Stimulated activated CD8-positive, alpha-beta memory T cell treated with anti-CD3 and anti-CD28 coated beads, Interleukin-4, amount 100 ng/mL, for 48 hours (primary cell): ENCODE measurements around the gene LAG3.
A peak's percentile ranks its signal among the peaks of the same experiment; 100 is the strongest.
"Not testable (repeated sequence)": the region's sequence is repeated elsewhere in the genome, so short reads cannot be mapped to it uniquely, and the experiment has no call there.

Experiments
- DNase-seq: peaks from one replicate; pipeline ENCODE4 v3.0.0-alpha.2; 2020

The LAG3 gene

DNA sequence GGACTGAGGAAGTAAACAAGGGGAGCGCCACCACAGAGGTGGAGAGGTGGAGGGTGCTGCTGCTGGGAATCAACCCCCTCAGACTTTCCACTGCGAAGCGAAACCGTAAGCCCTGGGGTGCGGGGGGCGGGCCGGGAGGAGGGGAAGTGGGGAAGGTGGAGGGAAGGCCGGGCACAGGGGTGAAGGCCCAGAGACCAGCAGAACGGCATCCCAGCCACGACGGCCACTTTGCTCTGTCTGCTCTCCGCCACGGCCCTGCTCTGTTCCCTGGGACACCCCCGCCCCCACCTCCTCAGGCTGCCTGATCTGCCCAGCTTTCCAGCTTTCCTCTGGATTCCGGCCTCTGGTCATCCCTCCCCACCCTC lies at the start of gene LAG3:
LAG3 (plus strand) TSS at position 190 of the 365 bp plus-strand sequence. CDS start 333 bp downstream, outside the sequence.
- DNase-seq: peak; percentile 86

DNA sequence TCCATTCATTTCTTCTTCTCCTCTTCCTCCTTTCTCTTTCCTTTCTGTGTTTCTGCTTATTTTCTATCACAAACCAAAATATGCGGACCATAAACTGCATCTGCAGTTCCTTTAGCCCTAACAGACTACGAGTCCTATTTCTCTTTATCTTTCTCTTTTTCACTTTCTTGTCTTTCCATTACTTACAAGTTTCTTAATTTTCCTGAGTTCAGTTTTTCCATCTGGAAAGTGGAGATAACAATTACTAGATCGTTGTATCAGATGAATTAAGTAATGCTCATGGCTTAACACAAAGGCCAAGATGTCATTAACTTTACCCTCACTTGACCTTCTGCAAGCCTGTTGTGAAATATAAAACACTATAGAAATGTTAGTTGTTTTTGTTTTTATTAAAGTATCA lies 49.5 kb upstream of the LAG3 start:
- no peak for DNase-seq

DNA sequence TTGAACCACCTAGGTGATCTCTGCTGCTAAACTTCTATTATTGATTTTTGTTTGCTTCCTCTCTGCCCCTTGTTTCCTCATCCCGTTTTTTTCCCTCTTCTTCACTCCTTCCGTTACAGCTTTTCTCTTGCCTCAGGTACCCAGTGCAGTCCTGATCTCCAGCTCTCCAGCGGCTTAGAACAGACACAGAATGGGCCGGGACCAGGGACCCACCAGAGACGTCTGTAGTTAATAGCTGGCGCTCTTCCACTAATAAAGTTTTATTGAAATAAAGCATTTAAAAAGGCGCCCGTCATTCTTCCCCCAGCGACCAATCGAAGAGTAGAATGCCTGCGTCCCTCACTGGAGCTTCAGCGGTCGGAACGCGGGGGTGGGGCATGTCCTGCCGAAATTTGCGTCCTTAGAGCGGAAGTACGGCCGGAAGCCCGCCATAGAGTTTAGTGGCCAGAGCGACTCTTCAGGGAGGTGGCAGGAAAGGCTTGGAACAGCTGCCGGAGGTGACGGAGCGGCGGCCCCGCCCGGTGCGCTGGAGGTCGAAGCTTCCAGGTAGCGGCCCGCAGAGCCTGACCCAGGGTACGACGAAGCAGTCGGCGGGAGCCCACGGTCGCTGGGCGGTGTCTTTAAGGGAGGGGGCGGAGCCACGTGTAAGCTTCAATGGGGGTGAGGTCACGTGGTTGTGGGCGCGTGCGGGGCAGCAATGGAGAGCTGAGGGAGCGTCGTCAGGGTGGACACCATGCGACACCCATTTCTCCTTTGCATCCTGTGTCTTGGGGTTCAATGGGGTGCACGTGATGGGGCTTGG lies 48.5 kb upstream of the LAG3 start, which contains the start of gene COPS7A:
COPS7A (plus strand) TSS at position 440 of the 802 bp plus-strand sequence. CDS start 611 bp downstream, outside the sequence.
- peak; percentile 98 for DNase-seq

DNA sequence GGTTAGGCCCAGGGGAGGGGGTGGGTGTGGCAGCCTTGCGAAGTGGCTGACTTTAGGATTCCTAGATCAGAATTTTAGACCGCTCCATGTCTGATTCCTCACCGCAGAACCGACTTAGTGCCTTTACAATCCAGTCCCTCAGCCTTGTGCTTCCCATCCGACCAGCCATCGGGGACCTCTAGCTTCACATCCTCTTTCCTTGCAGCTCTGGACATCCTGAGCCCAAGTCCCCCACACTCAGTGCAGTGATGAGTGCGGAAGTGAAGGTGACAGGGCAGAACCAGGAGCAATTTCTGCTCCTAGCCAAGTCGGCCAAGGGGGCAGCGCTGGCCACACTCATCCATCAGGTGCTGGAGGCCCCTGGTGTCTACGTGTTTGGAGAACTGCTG lies 47.9 kb upstream of the LAG3 start:
- DNase-seq: peak; percentile 49

DNA sequence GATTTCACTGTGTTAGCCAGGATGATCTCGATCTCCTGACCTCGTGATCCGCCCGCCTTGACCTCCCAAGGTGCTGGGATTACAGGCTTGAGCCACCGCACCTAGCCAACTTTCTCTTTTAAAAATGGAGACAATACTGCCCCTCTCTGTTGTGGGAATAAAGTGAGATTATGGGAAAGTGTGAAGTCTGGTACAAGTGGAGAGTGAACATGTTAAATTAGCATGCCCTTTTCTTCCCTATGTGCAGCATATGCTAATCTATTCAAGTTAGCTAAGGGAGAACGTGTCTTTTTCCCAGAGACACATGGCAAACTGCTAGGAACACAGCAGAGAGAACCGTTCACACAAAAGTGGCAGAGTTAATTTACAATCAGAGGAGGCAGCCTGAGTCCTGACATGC lies 47.0 kb upstream of the LAG3 start:
- no peak for DNase-seq

DNA sequence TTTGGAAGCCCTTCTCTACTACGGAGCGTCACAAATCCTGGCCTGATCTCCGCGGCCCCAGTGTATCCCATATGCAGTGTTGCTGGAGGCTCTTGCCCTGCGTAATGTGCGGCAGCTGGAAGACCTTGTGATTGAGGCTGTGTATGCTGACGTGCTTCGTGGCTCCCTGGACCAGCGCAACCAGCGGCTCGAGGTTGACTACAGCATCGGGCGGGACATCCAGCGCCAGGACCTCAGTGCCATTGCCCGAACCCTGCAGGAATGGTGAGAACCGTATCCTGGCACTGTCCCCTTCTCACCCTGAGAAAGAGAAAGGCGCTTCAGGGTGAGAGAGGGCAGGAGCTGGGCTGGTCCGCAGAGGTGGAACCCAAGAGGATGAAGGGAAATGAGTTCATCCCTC lies 43.1 kb upstream of the LAG3 start:
- DNase-seq: no peak

DNA sequence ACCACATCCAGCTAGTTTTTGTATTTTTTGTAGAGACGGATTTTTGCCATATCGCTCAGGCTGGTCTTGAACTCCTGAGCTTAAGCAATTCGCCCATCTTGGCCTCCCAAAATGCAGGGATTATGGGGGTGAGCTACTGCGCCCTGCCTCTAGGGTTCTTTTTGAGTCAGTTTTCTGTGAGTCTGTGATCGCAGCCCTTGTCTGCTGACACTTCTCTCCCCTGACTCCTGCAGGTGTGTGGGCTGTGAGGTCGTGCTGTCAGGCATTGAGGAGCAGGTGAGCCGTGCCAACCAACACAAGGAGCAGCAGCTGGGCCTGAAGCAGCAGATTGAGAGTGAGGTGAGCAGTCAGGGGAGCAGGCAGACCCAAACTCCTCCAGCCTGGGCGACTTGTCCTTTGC lies 42.2 kb upstream of the LAG3 start:
- DNase-seq: no peak

DNA sequence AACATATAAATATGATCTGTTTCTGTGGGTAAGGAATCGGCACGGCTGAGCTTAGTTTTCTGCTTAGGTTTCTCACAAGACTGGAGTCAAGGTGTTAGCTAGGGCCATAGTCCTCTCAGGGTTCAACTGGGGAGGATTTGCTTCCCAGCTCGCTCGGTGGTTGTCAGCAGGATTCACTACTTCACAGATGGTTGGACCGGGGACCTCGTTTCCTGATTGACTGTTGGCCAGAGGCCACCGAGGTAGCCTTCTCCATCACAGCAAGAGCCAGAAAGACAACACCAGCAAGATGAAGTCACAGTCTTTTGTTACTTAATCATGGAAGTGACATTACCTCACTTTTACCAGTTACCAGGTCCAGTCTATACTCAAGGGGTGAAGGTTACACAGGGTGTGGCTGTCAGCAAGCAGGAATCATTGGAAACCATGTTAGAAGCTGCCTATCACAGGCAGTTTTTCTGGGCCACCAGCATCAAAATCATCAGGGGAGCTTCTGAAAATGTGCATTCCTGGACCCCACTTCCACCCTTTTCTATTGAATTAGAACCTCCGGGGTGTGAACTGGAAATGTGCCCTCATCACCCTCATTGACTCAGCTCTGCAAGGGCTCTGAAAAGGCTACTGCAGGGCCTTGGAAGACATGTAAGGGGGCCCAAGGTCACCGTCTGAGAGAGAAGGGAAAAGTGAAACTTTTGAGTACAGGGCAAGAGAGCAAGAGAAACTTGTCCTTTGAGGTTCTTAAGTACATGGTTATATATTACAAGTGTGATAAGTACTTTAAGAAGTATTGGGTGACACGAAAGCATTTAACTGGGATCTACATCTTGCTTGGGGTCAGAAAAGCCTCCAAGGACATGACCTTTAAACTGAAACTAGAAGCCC lies 37.6 kb upstream of the LAG3 start:
- DNase-seq: no peak

DNA sequence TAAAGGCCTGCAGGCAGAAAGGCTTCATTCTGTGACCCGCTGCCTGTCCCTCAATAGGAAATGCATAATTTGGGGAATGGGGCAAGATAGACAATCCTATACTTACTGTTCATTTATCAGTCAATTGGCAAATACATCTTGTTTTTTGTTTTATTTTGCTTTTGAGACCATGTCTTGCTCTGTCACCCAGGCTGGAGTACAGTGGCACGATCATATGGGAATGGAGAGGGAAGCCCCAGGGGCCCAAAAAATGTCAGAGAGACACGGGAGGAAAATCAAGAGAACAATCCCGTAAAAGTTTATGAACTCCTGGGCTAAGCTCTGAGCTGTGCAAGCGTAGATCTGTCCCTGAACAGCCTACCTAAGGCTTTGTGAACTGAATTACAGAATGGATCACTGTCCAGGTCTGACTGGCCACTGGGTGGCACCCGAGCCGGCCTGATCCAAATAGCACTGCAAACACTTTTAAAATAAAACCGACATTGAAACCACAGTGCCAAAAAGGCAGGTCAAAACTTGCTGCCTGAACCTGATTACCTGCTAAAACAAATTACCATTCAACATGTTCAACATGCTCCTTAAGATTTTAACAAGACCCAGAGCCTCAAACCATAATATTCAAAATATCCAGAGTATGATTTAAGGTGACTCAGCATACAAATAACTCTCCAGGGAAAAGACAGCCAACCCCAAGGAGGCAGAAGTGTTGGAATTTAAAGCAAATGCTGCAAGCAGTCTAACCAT lies 36.7 kb upstream of the LAG3 start:
- DNase-seq: peak; percentile 52

DNA sequence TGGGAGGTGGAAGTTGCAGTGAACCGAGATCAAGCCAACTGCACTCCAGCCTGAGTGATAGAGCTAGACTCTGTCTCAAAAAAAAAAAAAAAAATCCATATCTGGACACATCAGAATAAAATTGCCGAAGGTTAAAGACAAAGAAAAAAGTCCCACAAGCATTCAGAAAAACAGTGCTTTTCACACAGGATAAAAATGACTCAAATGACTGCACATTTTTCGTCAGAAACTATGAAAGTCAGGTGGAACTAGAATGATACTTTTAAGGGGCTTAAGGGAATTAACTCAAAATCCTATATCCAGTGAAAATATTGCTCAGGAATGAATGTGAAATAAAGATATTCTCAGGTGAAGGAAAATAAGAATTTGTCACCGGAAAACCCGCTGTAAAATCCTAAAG lies 35.6 kb upstream of the LAG3 start:
- no peak for DNase-seq

DNA sequence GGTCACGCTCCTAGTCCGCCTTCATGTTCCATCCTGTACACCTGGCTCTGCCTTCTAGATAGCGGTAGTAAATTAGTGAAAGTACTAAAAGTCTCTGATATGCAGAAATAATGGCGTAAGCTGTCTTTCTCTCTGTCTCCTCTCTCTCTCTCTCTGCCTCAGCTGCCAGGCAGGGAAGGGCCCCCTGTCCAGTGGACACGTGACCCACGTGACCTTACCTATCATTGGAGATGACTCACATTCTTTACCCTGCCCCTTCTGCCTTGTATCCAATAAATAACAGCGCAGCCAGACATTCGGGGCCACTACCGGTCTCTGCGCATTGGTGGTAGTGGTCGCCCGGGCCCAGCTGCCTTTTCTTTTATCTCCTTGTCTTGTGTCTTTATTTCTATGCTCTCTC lies 30.2 kb upstream of the LAG3 start:
- DNase-seq: not testable (repeated sequence)

DNA sequence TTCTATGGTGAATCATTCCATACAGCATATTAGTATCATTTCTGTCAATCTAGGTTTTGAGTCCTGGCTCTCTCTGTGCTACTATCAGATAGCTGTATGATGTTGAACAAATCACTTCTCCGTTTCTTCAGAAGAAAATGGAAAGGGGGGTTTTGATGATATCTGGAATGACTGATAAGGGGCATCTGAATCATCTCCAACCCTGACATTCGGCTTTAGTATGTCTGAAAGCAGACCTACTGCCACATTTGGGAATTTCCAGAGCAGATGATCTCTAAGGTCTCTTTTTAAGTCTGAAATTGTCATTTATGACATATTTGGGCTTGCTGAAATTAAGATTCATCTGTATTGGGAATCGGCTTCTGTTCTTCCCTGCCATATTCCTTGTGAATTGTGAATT lies 29.5 kb upstream of the LAG3 start:
- DNase-seq: no peak

DNA sequence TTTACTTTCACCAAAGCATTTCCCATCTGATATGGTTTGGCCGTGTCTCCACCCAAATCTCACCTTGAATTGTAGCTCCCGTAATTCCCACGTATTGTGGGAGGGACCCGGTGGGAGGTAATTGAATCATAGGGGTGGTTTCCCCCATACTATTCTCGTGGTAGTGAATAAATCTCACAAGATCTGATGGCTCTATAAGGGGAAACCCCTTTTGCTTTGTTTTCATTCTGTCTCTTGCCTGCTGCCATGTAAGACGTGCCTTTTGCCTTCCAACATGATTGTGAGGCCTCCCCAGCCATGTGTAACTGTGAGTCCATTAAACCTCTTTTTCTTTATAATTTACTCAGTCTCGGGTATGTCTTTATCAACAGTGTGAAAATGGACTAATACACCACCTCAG lies 29.0 kb upstream of the LAG3 start:
- peak; percentile 47 for DNase-seq

DNA sequence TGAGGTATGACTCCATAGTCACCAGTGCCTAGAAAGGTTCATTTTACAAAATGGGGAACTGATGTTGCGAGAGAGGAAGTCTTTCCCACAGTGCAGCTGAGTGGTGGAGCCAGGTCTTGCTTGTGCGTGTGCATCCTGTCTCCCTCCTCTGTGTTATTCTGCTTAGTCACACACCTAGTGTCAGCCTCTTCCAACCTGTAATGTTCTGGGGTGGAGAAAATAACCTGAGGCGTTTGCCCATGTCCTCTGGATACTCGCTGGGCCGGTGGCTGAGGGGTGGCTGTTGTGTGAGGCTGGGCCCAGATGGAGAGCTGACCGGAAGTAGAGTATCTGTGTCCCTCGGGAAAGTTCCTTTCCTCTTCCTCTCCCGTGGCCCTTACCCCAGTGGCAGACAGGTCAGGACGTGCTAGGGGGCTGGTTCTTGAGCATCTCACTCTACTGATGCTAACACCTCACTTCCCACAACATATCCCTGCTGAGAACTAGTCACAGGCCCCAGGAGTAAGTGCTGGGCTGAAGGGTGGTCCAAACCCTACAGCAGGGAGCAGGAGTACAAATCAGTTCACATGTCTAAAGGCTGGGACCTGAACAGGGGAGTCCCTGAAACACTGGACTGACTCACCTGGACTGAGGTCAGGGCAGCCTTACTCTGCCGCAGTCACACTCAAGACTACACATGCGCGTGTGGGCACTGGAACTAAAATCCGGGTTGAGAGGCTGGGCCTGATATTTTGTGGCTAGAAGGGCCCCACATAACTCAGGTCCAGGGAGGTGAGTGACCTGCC lies 26.4 kb upstream of the LAG3 start:
- no peak for DNase-seq

DNA sequence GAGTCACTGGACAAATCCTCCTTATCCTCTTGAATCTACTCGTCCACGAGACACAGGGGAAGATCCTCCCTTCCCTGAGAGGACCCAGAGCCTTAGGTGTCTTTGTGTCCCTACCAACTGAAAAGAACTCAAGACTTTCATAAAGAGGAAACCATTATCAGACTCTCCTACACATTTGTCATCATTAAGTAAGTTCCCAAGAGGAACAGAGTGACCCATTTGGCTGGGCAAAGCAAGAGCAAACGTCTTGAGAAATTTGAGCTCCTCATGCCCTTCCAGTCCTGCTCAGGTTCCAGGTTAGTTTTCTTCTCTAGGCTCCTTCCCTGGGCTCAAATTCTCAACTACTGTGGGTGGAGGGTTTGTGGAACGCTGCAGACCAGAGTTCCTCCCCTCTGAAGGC lies 25.1 kb upstream of the LAG3 start:
- no peak for DNase-seq

DNA sequence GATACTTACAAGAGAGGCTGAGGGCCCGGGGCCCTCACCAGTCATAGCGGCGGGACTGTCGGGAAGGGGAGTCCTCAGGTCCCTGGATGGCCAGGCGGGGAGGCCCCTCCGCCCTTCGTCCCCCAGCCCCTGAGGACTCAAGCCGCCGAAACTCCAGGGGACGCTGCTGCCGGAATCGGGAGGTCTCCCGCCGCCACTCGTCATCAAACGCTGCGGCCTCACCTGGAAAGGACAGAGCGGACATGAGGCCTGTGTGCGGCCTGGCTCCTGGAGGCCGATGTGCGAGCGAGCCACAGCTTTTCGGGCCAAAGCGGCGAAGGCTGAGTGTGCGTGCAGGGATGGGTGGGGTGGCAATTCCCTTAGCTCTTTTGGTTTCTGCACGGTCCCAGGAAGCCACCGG lies 23.6 kb upstream of the LAG3 start:
- DNase-seq: no peak

DNA sequence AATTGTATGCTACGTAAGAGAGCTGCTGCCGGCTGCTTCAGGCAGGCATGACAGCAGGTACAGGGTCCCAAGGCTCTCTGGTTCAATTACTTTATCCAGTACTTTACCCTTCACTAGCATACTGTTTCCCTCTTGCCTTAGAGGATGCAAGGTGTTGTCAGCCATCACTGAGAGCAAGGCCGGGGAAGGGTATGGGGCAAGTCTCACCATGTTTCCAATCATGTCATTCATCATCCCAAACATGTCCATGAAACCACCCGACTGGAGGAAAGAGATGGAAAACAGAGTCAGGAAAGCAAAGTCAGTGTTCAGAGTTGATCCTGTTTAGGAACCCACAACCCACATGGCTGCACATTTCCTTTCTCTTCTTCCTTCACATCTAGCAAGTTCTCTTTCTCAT lies 21.8 kb upstream of the LAG3 start:
- DNase-seq: no peak

DNA sequence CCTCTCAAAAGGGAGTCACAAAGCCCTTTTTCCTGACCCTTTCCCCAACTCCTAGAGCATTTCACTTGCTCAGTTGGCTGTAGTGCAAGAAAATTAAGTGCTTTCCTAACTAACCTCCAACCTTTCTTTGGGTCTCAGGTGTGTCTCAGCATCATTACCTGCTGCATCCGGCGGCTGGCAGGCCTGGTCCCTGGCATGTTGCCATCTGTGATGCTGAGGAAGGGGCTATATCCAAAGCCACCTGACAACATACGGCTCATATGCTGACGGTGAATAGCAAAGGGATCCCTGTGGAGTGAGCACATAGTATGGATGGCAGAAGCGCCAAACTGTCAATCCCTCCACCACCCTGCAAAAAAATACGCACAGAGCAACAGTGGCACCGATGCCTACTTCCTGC lies 20.6 kb upstream of the LAG3 start:
- DNase-seq: no peak

DNA sequence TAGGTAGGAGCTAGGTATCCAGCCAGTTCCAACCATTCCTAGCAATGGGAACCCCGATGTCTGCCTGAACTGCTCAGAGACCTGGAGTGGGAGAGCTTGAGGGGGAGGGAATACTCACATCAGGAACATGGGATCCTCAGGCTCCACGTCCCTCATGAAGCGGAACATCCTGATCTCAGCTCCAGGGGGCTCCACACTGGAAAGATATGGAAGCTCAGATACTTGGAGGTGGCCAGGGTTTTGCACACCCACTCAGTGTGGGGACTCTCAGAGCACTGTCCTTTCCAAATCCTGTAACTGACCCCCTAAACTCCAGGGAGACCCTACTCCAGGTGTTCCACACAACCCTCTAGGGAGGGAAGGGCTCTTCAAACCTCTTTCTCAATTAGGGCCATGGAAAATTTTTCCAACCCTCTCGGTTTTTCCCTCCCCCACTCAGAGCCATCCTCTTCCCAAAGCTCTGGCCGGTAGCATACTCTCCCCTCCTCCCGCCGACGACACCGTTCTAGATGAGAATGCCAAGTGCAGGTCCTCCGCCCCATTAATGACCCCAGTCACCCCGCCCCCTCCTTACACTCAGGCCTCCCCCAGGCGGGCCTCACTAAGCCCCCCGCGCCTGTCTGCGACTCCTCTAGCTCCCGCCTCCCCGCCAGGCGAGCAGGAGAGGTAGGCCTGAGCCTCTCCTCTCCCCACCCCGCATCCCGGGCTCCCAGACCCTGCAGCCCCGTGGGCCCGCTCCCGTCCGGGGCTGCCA lies 20.0 kb upstream of the LAG3 start:
- no peak for DNase-seq

DNA sequence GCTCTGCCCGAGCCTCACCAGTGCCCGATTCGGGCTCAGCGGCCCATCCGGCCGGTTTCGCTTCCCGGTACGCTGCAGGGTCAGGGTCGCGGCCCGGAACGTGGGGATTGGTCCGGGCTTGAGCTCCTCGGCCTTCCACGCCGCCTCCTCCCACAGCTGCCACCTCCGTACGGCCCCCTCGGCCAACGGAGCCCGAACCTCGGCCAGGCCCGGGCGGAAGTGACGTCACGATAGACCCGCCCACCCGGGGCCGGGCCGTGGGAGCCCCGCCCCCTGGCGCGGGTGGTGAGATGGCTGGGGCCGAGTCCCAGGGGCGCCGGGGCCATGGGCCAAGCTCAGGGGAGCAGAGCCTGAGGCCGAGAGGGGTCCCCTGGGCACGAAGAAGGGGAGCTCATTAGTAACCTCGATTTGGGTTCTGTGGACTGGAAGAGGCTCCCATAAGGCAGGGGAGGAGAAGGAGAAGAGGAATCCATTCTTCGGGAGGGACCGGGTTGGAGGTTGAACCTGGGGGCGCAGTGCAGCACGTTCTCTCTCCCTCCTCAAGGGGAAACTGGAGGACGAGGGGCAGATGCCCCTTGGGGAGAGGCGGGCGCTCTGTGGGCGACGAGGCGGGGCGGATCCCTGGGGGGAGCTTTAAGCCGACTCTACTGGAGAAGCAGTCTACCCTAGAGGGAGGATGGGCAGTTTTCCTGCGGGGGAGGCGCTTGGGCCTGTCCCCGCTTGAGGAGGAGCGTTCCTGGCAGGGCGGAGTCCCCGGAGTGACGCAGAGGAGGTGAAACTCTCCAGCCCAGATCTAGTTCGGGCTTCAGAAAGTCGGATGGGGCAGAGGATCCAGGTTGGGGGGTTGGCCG lies 19.2 kb upstream of the LAG3 start, which contains the start of gene MLF2:
MLF2 (minus strand) TSS at position 221 of the 851 bp plus-strand sequence. CDS start 807 bp downstream, outside the sequence.
- DNase-seq: peak; percentile 99
